Astrocyte (in vitro differentiated cells and primary cell): ENCODE measurements around the gene CNPPD1. TPM values are rescaled to one million over a fixed set of nuclear protein-coding genes. Genes with fewer than 3 reads are reported as not detected.

Experiments used
- DNase-seq: peaks from one replicate; pipeline ENCODE4 v3.0.0-alpha.2; 2010; ENCODE audit warnings: low read depth
- FAIRE-seq: peaks from 2 replicates; lab custom pipeline; 2011; peaks lifted over from hg19 to GRCh38; lab: Jason Lieb, UNC
- H2AFZ ChIP-seq: 2 replicates; pipeline ENCODE4 v1.6.0; 2012; ENCODE audit warnings: low read depth, low read length, inconsistent platforms
- H3K27ac ChIP-seq: 2 replicates; pipeline ENCODE4 v1.5.1; 2011; ENCODE audit warnings: low read depth, low read length, inconsistent platforms
- H3K27me3 ChIP-seq: 2 replicates; pipeline ENCODE4 v1.6.0; 2011; ENCODE audit warnings: low read length, inconsistent platforms; ENCODE audit not compliant: insufficient read depth
- H3K36me3 ChIP-seq: 2 replicates; pipeline ENCODE4 v1.5.1; 2011; ENCODE audit warnings: low read length, inconsistent platforms; ENCODE audit not compliant: insufficient read depth
- H3K4me1 ChIP-seq: 2 replicates; pipeline ENCODE4 v1.5.1; 2011; ENCODE audit warnings: low read length, inconsistent platforms; ENCODE audit not compliant: insufficient read depth
- H3K4me2 ChIP-seq: 2 replicates; pipeline ENCODE4 v1.6.0; 2012; ENCODE audit warnings: low read length, inconsistent platforms
- H3K4me3 ChIP-seq: 2 replicates; pipeline ENCODE4 v1.5.1; 2011; ENCODE audit warnings: low read depth, mild to moderate bottlenecking, low read length, inconsistent platforms; ENCODE audit not compliant: insufficient read depth
- H3K79me2 ChIP-seq: 2 replicates; pipeline ENCODE4 v1.6.0; 2012; ENCODE audit warnings: mild to moderate bottlenecking, low read length, inconsistent platforms; ENCODE audit not compliant: insufficient read depth
- H3K9ac ChIP-seq: 2 replicates; pipeline ENCODE4 v1.6.0; 2012; ENCODE audit warnings: mild to moderate bottlenecking, low read length, inconsistent platforms
- H3K9me3 ChIP-seq: 2 replicates; pipeline ENCODE4 v1.5.1; 2012; ENCODE audit warnings: low read depth, mild to moderate bottlenecking, low read length, inconsistent platforms; ENCODE audit not compliant: insufficient read depth
- H4K20me1 ChIP-seq: 2 replicates; pipeline ENCODE4 v1.6.0; 2012; ENCODE audit warnings: low read length, inconsistent platforms; ENCODE audit not compliant: insufficient read depth
- H3K27ac Mint-ChIP-seq: one replicate; pipeline ENCODE4 v1.8.0; 2021; ENCODE audit warnings: mild to moderate bottlenecking, mixed read lengths; ENCODE audit not compliant: unreplicated experiment
- H3K27me3 Mint-ChIP-seq: one replicate; pipeline ENCODE4 v1.8.0; 2021; ENCODE audit warnings: low read depth, mixed read lengths; ENCODE audit not compliant: unreplicated experiment
- H3K36me3 Mint-ChIP-seq: one replicate; pipeline ENCODE4 v1.8.0; 2021; ENCODE audit warnings: low read depth, mixed read lengths; ENCODE audit not compliant: unreplicated experiment
- H3K4me1 Mint-ChIP-seq: one replicate; pipeline ENCODE4 v1.8.0; 2021; ENCODE audit warnings: low read depth, mixed read lengths; ENCODE audit not compliant: unreplicated experiment
- H3K4me3 Mint-ChIP-seq: one replicate; pipeline ENCODE4 v1.8.0; 2021; ENCODE audit warnings: mild to moderate bottlenecking, moderate library complexity, mixed read lengths; ENCODE audit not compliant: unreplicated experiment
- H3K9me3 Mint-ChIP-seq: one replicate; pipeline ENCODE4 v1.8.0; 2021; ENCODE audit warnings: mild to moderate bottlenecking, mixed read lengths; ENCODE audit not compliant: unreplicated experiment
- CTCF ChIP-seq: IDR thresholded peaks from 2 replicates; pipeline ENCODE4 v1.5.1; 2011; ENCODE audit warnings: low read depth, mild to moderate bottlenecking, inconsistent platforms, low read length, moderate library complexity; ENCODE audit not compliant: insufficient read depth
- EZH2 ChIP-seq: IDR thresholded peaks from 2 replicates; pipeline ENCODE4 v1.6.1; 2012; ENCODE audit warnings: mild to moderate bottlenecking, low read length, inconsistent platforms; ENCODE audit not compliant: insufficient read depth
- total RNA-seq: library from RNA; stranded (reverse); gene quantifications from 2 replicates; pipeline ENCODE4 v1.2.1, GENCODE V29; 2021

CNPPD1 gene
- total RNA-seq, 1 donor from 2014 or later: 28.1 TPM

- FAIRE-seq (no peak), DNase-seq (no peak)
- H3K27me3 Mint-ChIP-seq: no peaks in the 10 kb centered on the region
- TF ChIP-seq CTCF (no peak), EZH2 (no peak)
- no peaks in the 10 kb centered on the region for H3K9me3 ChIP-seq
- H3K27ac ChIP-seq: no peak overlapping the region
- no peak overlapping the region for H3K27ac Mint-ChIP-seq
- no peak overlapping the region for H3K4me2 ChIP-seq
- no peaks in the 10 kb centered on the region for H3K9me3 Mint-ChIP-seq
- peaks cover 24% of the 10 kb centered on the region for H4K20me1 ChIP-seq
- H3K4me3 ChIP-seq: no peak overlapping the region
- no peak overlapping the region for H2AFZ ChIP-seq
- peaks cover 19% of the 10 kb centered on the region for H3K4me1 ChIP-seq
- H3K27me3 ChIP-seq: no peaks in the 10 kb centered on the region
- peaks cover 26% of the 10 kb centered on the region for H3K36me3 ChIP-seq
- peak overlapping the region; percentile 11 for H3K4me3 Mint-ChIP-seq
- no peak overlapping the region for H3K9ac ChIP-seq
- H3K4me1 Mint-ChIP-seq: peaks cover 5% of the 10 kb centered on the region
- peaks cover 23% of the 10 kb centered on the region for H3K79me2 ChIP-seq
- peaks cover 33% of the 10 kb centered on the region for H3K36me3 Mint-ChIP-seq
Measured at GRCh38 chr2:219223831-219224610, 47.3 kb upstream of the CNPPD1 start.

- Mint-ChIP-seq H3K9me3 (no peaks in the 10 kb centered on the region), H3K4me1 (peaks cover 3% of the 10 kb centered on the region), H3K36me3 (peaks cover 33% of the 10 kb centered on the region), H3K27me3 (no peaks in the 10 kb centered on the region), H3K4me3 (peak overlapping the region; percentile 50), H3K27ac (no peak overlapping the region)
- peaks cover 23% of the 10 kb centered on the region for H3K4me1 ChIP-seq
- H3K36me3 ChIP-seq: peaks cover 26% of the 10 kb centered on the region
- no peak overlapping the region for H3K9ac ChIP-seq
- peaks cover 6% of the 10 kb centered on the region for H3K79me2 ChIP-seq
- H3K27ac ChIP-seq: no peak overlapping the region
- no peaks in the 10 kb centered on the region for H3K27me3 ChIP-seq
- no peak overlapping the region for H3K4me3 ChIP-seq
- DNase-seq: no peak
- no peaks in the 10 kb centered on the region for H3K9me3 ChIP-seq
- no peak overlapping the region for H2AFZ ChIP-seq
- TF ChIP-seq CTCF (no peak), EZH2 (no peak)
- H3K4me2 ChIP-seq: no peak overlapping the region
- no peak for FAIRE-seq
- H4K20me1 ChIP-seq: peaks cover 14% of the 10 kb centered on the region
Measured at GRCh38 chr2:219221957-219222518, 45.3 kb upstream of the CNPPD1 start.
